Right renal pelvis (tissue), 4 donors: Measurements from ENCODE around the gene NELL1. TPM values are rescaled to one million over a fixed set of nuclear protein-coding genes. Genes with fewer than 3 reads are reported as not detected.

Experiments
- DNase-seq, 4 donors: peaks; one replicate each; pipeline ENCODE4 v3.0.0-alpha.2; 2013; ENCODE audit warnings: low read depth in 4 of 4, low spot score in 3 of 4, missing footprints in 1 of 4
- polyA plus RNA-seq, 4 donors: library from polyadenylated mRNA; unstranded; fragments of 120-200 nt; gene quantifications; one replicate each; pipeline ENCODE4 v1.2.1, GENCODE V29; 2013; ENCODE audit not compliant: insufficient read length in 4 of 4

Gene NELL1
- polyA plus RNA-seq, 4 donors, result 2.4 to 4.6 (median 3.2) TPM

GRCh38 chr11:21401496-21401895 is 732.1 kb downstream of the NELL1 start:
- DNase-seq, result no peak

- DNase-seq, result no peak
Measured at GRCh38 chr11:21402274-21402673, 732.9 kb downstream of the NELL1 start.

DNA sequence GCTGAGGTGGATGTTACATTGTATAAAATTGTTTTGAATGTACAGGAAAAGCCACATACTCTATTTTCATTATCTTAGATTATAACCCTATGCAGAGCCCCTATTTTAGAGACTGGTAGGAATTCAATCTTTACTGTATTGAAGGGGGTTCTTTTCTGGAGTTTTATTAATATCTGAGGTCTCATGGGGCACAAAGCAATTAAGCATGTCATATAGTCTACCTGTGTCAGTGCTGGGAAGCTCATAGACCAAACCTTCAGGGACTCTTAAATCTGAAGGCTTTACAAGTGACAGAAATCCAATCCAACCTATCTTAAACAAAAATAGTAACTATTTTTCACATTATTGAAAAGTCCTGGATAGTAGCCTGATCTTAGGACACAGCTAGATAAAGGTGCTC is 733.7 kb downstream of the NELL1 start:
- no peak for DNase-seq

DNA sequence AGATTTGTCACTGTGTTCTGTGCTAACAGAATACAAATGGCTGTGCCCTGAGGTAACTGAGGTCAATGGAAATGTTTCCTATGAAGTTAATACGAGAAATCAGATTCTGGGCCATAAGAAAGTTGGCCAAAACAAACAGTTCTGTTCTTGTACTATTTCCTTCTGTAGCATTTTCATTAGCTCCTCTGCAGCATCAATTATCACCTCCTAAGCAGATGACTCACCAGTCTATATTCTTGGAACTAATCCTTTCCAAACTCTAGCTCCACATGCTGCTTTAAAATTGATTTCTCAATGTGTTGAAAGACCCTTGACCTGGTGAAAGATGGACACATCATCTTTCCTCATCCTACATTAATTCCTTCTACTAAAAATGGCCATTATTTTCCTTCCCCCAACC is 736.0 kb downstream of the NELL1 start:
- DNase-seq, result no peak

- DNase-seq, result no peak
Measured at GRCh38 chr11:21410513-21410912, 741.1 kb downstream of the NELL1 start.

GRCh38 chr11:21411104-21411503 is 741.7 kb downstream of the NELL1 start:
- no peak for DNase-seq

- no peak for DNase-seq
Measured at GRCh38 chr11:21411597-21411996, 742.2 kb downstream of the NELL1 start.

GRCh38 chr11:21412652-21413383 is 743.4 kb downstream of the NELL1 start:
- no peak for DNase-seq

DNA sequence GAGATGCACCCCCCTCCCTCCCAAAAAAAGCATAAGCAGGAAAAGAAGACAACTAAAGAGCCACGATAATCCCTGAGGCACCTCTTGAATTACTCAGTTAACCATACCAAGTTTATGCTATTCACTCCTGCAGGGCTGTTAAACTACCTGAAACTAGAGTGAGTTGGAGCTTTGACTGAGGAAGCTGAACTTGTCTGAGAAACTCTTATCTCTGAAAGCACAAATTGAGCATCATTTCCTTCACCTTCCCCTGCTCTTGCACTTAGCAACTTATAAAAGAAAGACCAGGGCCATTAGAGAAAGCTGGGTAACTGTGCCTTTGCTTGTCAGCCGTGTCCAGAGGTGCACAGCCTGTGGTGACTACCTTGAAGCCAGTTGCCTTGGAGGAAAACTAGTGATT is 745.6 kb downstream of the NELL1 start:
- no peak for DNase-seq

GRCh38 chr11:21415606-21416005 is 746.2 kb downstream of the NELL1 start:
- no peak for DNase-seq

DNA sequence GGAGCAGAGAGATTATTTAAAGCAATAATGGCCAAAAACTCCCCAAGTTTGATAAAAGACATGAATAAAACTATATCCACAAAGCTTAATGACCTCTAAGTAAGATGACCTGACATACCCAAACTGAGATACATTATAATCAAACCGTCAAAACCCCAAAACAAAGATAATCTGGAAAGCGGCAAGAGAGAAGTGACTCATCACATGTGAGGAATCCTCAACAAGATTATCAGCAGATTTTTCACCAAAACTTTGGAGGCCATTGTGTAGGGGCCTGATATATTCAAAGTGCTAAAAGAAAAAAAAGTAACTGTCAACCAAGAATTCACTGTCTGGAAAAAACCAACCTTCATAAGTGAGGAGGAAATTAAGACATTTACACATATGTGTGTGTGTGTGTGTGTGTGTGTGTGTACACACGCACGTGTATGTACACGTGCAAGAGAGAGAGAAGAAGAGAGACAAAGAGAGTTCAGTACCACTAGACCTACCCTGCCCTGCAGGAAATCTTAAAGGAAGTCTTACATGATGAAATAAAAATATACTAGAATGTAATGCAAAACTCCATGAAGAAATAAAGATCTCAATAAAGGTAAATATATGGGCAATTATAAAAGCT is 752.4 kb downstream of the NELL1 start:
- no peak for DNase-seq

- DNase-seq, result no peak
Measured at GRCh38 chr11:21426931-21427330, 757.5 kb downstream of the NELL1 start.

DNA sequence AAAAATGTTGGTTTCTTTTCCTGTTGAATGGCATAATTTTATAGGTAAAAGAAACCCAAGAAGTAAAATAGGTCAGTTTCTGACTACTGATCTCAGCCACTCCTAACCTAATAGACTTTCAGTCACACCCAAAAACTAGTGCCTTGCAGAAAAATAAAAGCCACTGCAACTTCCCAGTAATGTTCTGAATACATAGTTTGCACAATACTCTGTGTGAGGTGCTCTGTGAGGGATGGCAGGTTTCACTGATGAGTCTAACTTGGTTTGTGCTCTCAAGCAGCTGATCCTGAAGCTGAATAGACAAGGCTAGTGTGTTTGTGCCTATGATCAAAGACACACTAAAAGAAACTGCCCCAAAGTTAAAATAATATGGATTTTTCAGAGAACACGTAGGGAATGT is 758.3 kb downstream of the NELL1 start:
- DNase-seq, result no peak

DNA sequence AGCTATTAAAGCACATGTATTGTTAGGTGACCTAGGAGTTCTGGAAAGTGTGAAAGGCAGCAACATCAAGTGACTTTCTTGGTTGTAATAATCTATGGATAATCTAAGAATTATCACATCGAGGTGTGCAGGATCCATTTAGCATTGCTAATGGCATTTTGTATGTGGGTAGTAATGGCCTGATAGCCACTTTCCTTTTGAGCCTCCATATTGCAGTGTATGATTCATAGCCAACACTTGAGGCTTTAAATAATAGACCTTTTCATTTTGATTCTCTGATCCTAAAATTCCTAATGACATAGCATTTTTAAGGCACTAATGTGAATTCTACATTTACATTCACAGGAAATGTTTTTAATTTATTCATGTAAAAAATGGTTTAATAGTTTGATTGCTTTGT is 759.4 kb downstream of the NELL1 start:
- no peak for DNase-seq

DNA sequence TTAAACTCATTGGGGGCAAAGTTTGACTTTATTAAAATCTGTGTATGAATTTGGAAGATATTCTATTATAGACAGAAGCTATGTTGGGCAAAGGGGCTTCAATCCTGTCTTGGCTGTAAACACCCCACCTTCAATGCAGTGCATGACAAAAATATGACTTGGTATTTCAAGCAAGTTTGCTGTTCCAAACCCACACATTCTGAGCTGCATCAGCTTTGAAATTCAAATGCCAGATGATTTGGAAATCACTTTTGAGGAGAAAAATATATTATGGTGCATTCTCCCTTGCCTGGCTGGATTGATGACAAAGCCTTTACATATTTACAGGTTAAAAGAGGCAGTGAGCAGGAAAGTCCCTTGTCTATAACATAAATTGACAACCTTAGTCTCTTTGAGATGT is 760.0 kb downstream of the NELL1 start:
- DNase-seq, result no peak

- no peak for DNase-seq
Measured at GRCh38 chr11:21430537-21430936, 761.2 kb downstream of the NELL1 start.

GRCh38 chr11:21446939-21447590 is 777.7 kb downstream of the NELL1 start:
- DNase-seq, result no peak

- no peak for DNase-seq
Measured at GRCh38 chr11:21447871-21448270, 778.5 kb downstream of the NELL1 start.

DNA sequence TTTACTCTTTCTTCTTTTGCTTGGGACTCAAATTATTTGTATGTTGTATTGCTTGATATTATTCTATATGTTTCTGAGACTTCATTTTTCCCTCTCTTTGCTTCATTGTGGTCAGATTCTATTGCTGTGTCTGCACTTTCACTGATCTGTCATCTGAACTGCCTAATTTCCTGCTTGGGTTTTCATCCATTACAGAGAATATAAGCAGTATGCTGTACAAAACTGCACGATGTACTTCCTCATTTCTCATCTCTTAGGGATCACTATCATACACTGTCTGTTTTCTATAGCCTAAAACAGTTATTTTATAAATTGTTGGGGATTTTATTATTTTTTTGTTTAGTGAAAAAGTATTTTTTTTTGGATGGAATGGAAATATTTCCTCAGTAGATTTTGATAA is 786.8 kb downstream of the NELL1 start:
- DNase-seq, result no peak

- no peak for DNase-seq
Measured at GRCh38 chr11:21460082-21460481, 790.7 kb downstream of the NELL1 start.

- DNase-seq, result no peak
Measured at GRCh38 chr11:21461701-21462100, 792.3 kb downstream of the NELL1 start.

DNA sequence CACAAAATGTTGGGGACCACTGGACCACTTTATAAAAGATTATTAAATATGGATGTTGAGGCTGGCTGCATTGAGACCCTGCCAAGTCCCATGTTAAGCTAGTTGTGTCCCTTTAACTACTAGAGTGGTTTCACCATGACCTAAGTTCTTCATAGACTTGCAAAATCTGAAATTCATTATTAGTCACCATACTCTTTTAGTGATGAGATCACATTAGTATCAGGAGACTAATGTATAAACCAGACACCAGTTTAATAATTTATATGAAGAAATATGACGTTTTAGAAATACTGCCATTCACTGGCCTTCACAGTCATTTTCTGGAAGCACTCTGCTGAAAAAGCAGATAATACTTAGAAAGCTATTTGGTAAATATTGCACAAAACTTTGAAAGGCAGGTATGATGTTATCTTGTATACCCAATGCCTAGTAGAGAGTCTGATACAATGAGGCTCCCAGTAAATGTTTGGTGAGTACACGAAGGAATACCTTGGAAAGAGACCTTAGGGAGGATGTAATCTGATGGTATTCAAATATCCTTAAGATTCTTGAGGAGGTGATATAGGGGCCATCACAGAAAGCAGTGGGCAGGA is 795.3 kb downstream of the NELL1 start:
- no peak for DNase-seq
